Ramos (cell line): ENCODE measurements around the gene PIM3.

Source experiments
- in situ Hi-C: fragments of 300-500 bp; cut with MboI; formaldehyde crosslinking; loops from one replicate; pipeline ENCODE4 v1.14.3; 2022; ENCODE audit warnings: low sequenced_read_pairs; ENCODE audit not compliant: unreplicated experiment

Gene PIM3

GRCh38 chr22:49999063-49999945 lies 38.7 kb downstream of the PIM3 start:
- in situ Hi-C loops = no loop called here

- in situ Hi-C loops = no loop called here
Measured at GRCh38 chr22:49999946-50000586, 39.5 kb downstream of the PIM3 start.

GRCh38 chr22:50000587-50001387 lies 40.2 kb downstream of the PIM3 start:
- in situ Hi-C loops = no loop called here

- in situ Hi-C loops = no loop called here
Measured at GRCh38 chr22:50001388-50002231, 41.0 kb downstream of the PIM3 start.

GRCh38 chr22:50002791-50003190 lies 42.2 kb downstream of the PIM3 start:
- in situ Hi-C loops = no loop called here

GRCh38 chr22:50004918-50005317 lies 44.3 kb downstream of the PIM3 start:
- in situ Hi-C loops = no loop called here

GRCh38 chr22:50007057-50007511 lies 46.5 kb downstream of the PIM3 start:
- in situ Hi-C loops = no loop called here

GRCh38 chr22:50008151-50009040 lies 47.8 kb downstream of the PIM3 start:
- in situ Hi-C loops = no loop called here

GRCh38 chr22:50009251-50009650 lies 48.7 kb downstream of the PIM3 start:
- in situ Hi-C loops = no loop called here

GRCh38 chr22:50009765-50010675 lies 49.4 kb downstream of the PIM3 start:
- in situ Hi-C loops = no loop called here

- in situ Hi-C loops = no loop called here
Measured at GRCh38 chr22:50010676-50011446, 50.3 kb downstream of the PIM3 start.

GRCh38 chr22:50011447-50012210 lies 51.1 kb downstream of the PIM3 start:
- in situ Hi-C loops = no loop called here

- in situ Hi-C loops = no loop called here
Measured at GRCh38 chr22:50012211-50013181, 51.9 kb downstream of the PIM3 start, which contains the start of gene IL17REL. IL17REL (minus strand) TSS chr22:50012765; CDS start chr22:50012646, 119 bp downstream.
